GM18502 (cell line): Measurements from ENCODE around the gene TCF12.
"Not testable (repeated sequence)": the region's sequence is repeated elsewhere in the genome, so short reads cannot be mapped to it uniquely, and the experiment has no call there.

Experiments used
- ATAC-seq: cut with Tn5 transposase; IDR thresholded peaks from one replicate; pipeline ENCODE4 v1.9.1; 2021; ENCODE audit warnings: mild to moderate bottlenecking; ENCODE audit not compliant: unreplicated experiment, poor library complexity

TCF12 gene

DNA sequence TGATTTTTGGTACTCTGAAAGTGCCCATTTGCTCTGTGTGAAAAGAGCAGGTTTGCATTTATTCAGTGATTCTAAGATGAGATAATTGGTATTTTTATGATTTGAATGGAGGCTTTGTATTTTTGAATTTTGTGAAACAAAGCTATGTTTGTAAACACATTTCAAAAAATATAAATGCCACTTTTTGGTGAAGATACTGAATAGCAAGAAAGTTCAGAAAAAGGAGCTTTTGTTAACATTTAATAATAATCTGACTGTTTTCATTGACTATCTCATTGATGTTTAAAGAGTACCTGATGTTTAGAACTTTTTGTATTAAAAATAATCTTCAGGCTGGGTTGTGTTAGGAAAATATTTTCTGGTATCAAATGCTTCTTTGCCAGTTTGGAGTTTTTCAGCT, 23.7 kb downstream of the TCF12 start:
- ATAC-seq = no peak

DNA sequence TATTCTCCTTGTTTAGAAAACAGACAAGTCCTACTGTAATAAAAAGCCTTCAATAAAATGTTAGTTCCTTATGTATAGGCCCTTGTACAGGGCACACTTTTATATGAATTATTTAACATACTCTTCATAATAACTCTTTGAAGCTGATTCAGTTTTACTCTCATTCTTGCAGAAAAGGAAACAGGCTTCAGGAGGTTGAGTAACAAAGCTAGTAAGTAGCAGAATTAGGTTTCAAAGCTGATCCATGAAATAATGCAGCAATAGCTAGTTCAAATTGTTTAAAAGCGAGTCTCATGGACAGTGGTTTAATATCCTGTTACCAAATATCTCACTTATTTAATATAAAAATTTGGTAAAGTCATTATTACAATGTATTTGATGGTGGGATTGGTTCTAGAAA, 25.0 kb downstream of the TCF12 start:
- ATAC-seq = no peak

DNA sequence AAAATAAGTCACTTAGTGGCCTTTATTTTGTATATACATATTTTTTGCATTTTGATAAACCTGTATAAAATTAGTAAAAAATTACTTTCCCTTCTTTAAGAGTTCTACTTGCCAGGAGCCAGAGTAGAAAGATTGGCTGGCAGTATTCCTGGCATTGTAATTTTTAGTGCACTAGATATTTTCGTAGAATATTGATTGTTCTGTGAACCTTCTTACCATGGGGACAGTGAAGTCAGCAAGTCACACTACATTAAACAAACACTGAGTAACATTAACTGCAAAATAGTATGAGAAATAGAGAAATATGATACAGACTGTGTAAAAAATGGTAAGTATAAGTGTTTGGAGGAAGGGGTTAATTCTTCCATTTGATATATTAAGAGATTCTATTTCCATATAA, 26.0 kb downstream of the TCF12 start:
- ATAC-seq = no peak

DNA sequence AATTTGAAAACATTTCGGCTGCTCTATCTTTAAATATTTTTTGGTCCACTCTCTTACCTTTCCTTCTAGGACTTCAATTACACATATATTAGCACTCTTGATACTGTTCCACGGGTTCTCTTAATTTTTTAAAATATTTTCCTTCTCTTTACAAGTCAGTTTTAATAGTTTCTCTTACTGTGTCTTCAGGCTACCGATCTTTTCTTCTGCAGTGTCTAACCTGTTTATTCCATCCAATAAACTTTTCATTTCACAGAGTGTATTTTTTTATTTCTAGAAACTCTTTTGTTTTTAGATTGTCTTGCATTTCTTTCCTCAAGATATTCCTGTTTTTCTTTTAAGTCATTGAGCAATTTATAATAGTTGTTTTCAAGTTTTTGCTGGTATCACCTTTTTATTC, 27.7 kb downstream of the TCF12 start:
- no peak for ATAC-seq

DNA sequence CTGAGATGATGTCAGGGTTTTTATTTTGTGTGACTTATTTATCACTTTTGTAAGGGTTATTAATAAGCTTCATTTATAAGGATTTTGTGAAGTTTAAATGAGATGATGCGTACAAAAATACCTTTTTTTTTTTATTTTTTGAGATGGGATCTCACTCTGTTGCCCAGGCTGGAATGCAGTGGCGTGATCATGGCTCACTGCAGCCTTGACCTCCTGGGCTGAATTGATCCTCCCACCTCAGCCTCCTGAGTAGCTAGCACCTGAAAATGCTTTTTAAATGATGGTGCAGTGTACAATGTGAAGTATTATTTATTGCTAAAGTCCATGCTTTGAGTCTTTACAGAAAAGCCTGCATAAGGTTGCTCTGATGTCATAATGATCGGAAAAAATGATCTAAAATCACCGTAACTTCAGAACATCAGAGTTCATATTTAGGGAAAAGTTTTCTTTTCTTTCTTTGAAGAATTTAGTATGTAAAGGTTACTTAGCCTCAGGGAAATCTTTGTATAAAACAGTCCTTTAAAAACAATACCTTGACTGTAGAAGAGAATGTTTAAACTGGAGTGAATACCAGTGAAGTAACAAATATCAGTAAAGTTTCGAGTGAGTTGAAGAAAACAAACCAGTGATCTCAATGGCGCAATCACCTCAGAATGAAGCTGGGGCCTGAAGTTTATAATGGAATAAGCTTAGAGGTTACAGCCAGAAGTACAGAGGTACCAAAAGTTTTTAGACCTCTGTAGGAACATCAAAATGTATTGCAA, 29.7 kb downstream of the TCF12 start:
- no peak for ATAC-seq

DNA sequence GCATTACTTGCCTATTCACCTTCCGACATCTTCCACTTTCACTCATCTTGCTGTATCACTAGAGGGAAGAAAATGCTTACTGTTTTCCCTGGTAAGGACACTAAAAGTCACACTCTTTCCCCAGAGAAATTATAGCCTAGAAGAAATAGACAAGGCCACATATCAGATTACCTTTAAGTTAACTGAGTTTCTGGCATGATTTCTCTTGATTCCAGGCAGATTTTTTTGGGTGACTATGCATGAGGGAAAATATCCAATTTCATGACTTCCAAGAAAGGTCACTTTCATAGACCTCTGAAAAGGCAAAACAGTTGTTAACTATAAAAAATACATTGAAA, 30.3 kb downstream of the TCF12 start:
- ATAC-seq = no peak

DNA sequence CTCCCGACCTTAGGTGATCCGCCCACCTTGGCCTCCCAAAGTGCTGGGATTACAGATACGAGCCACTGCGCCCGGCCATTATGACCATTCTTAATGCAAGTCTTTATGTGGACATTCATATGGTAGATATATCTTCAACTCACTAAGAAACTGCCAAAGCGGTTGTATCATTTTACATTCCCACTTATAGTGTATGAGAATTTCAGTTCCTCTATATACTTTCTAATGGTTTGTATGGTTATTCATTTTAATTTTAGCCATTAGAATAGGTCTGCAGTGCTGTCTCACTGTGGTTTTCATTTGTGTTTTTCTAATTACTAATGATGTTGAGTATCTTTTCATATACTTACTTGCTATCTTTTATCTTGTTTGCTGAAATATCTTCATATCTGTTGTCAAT, 32.5 kb downstream of the TCF12 start:
- ATAC-seq = peak; percentile 82

DNA sequence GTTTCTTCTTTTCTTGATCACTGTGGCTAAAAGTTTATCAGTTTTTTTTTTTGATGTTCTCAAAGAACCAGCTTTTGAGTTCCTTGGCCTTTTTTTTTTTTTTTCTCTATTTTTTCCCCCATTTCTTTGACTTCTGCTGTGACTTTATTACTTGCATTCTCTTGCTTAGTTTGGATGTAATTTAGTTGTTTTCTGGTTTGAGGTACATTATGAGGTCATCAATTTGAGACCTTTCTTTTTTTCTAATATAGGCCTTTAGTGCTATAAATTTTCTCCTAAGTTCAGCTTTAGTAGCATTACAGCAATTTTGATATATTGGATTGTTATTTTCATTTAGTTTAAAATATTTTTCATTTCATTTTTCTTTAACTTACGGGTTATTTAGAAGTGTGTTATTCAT, 35.3 kb downstream of the TCF12 start:
- no peak for ATAC-seq

DNA sequence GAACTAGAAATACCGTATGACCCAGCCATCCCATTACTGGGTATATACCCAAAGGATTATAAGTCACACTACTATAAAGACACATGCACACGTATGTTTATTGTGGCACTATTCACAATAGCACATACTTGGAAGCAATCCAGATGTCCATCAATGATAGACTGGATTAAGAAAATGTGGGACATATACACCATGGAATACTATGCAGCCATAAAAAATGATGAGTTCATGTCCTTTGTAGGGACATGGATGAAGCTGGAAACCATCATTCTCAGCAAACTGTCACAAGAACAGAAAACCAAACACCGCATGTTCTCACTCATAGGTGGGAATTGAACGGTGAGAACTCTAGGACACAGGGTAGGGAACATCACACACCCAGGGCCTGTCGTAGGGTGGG, 36.6 kb downstream of the TCF12 start:
- ATAC-seq = not testable (repeated sequence)

DNA sequence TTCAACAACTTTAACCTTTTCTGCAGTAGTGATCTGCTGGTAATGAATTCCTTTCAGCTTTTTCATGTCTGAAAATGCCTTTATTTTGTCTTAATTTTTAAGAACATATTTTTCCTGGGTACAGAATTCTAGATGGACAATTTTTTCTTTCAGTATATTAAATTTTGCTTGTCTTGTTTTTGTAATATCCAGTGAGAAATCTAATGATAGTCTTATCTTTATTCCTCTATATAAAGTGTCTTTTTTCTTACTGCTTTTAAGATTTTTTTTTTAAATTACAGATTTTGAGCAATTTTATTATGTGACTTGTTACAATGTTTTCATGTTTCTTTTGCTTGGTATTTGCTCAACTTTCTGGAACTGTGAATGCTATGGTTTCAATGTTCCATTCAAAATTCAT, 38.1 kb downstream of the TCF12 start:
- ATAC-seq = no peak

DNA sequence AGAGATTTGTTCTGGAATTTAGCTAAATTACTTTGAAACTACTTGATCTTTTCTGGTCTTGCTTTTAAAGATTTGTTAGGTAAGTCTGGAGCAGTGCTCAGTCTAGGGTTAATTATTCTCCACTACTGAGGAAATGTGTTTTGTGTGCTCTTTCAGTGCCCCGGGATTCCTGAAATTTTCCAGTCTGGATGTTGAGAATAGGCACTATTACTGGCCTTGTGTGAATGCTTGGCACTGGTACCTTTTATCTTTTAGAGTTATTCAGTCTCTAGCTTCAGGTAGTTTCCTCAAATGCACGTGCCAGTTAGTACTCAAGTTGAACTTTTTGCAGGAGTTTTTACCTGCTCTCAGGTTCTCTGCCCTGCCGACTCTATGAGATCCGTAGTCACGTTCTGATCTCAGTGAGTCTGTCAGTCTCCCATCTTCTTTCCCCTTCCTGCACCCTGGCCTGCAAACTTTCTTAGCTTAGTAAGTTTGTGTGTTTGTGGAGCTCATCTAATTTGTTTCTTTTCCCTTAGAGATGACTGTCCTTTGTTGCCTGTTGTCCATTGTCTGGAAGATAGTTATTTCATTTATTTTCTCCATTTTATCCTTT, 39.5 kb downstream of the TCF12 start:
- ATAC-seq = no peak

DNA sequence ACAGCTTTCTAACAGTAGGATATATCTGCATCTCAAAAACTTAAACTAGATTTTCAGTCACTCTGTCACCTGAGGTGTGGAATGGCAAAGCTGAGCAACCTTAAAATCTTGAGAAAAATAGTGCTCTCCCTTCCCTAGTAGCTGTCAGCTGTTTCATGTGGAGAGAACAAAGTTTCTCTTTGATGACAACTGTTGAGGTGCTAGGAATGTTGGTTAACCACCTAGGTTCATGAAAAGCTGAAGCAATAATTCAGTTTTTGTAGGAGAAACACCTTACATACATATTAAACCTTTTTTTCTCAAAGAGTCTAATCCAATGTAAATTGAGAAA, 40.8 kb downstream of the TCF12 start:
- no peak for ATAC-seq

DNA sequence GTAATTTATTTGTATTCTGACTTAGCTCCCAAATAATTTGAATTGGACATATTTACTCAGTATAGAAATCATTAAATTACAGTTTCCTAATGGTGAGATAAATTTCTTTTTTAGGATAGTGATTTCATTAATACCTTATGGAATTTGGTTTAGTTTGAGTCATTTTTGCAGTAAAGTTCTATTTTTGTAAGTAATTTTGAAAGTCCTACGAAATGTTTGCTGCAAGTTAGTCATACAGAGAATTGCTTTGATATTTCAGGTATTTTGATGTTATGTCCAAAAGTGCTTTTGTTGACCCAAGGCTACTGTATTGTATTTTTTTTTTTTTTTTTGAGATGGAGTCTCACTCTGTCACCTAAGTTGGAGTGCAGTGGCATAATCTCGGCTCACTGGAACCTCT, 41.7 kb downstream of the TCF12 start:
- ATAC-seq = no peak

DNA sequence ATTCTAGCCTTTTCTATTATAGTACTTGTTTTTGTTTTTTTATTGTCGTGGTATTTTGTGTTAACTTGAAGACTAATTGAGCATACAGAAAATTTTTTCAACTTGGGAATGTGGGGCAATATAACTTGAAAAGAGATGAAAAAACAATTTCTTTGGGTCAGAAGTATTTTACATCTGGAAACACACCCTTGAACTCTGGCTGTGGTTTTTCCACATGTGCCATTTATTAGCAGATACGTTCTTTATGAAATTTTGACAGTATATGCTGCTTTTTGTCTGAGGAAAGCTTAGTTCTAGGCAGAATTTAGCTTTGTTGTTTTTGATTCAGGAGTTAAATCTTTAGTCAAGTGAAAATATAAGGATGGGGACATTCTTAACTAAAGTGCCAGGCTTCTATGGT, 44.7 kb downstream of the TCF12 start:
- no peak for ATAC-seq

DNA sequence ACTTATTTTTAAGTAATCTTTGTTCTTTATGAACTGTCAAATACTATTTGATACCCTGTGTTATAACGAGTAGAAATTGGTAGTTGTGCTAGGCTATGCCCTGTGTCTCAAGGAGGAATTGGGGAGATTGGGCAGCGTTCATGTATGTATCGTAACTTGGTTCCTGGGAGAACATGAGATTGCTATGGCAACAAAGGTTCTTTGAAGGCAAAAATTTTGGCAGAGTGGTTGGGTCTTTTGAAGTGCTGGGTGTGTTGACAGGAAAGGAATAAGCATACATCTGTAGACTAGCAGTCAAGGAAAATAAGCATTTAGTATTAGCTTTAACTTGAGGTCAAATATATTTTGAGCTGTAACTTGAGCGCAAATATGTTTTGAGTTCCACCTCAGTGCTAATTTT, 45.3 kb downstream of the TCF12 start:
- no peak for ATAC-seq

DNA sequence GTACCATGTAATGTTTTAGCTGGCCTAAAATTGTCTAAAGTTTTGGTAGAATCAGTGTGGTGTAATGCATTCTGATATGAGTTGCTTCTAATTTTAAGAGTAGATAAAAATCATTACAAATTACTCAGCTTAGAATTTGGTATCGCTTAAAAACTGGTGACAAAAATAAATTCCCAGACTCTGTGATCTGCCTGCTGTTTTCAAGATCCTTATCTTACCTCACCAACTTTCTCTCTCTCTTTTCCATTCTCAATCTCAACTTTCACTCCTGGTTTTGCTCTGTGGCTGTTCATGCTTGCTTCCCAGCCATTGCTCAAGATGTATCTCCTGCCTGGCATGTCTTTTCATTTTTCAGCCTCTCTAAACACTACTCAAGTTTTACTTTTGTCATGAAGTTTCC, 45.7 kb downstream of the TCF12 start:
- ATAC-seq = no peak

DNA sequence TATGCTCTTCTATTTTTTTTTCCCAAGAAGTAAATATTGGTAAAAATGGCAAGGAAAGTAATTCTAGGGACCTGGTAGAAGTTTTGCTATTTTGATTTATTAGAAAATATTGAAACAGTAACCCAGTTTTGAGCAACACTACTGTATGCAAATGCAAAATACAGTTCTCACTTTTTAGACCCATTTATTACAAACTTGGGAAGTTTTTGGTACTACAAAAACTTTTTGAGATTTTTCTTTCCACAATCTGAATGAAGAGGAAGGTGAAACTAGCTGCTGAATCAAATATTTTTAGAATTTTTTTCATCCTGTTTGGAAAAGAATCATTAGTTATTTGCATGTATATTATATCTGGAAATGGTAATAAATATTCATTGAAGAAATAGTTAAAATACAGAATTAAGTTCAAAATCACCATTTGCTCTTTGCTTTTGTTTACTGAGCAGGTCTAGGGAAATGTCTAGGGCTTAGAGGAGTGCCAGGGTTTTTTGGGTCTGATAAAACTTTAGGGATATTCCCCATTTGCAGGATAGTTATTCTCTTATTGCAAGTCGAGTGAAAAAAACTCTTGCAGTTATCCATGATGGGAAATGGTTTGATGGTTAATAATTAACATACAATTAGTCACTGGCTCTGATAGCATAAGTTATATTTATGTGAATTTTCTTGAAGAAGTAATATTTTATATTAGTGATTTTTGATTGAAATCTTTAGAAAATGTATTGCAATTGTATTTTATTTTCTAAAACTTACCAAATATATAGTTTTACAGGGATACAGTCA, 47.0 kb downstream of the TCF12 start:
- no peak for ATAC-seq

DNA sequence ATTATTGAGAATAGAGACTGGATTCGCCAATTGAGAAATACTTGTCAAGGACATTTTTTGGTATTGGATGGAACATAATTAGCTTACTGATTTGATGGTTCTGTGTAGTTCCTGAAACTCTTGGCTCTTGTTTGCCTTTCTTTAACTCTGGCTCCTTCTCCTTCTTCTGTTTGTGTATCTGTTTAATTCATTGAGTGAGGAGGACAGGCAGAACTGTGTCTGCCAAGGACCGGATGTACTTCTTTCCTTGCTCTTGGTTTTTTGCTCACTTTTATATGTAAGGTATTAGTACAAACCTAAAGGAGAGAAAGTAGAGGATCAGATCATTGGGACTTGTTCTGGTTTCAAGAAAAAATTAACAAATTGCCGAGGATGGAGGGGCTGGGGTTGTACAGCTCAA, 48.9 kb downstream of the TCF12 start:
- no peak for ATAC-seq

DNA sequence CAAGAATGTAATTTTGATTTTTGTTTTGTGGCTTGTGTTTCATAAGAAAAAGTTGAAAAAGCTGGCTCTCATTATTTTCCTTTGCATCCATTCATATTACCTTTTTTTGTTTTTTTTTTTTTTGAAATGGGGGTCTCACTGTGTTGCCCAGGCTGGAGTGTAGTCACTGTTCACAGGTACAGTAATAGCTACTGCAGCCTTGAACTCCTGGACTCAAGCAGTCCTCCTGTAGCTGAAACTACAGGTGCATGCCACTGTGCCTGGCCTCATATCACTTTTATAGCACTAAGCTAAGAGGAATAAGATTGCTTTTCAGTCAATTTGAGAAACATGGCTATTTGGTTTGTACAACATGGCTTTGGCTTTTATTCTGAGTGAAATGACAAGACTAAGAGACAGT, 49.8 kb downstream of the TCF12 start:
- ATAC-seq = no peak

DNA sequence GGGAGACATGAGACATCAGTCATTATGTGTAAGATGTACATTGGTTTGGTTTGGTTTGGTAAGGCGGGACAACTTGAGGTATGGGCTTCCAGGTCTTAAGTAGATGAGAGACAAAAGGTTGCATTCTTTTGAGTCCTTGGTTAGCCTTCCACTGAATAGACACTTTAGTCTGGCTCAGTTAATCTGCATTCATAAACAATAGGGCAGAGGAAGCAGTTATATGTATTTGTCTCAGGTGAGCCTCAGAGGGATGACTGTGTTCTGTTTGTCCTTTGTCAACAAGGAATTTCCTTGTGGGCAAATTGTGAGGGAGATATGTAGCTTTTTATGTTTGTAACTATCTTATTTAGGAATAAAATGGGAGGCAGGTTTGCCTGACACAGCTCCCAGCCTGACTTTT, 50.4 kb downstream of the TCF12 start:
- ATAC-seq = no peak

DNA sequence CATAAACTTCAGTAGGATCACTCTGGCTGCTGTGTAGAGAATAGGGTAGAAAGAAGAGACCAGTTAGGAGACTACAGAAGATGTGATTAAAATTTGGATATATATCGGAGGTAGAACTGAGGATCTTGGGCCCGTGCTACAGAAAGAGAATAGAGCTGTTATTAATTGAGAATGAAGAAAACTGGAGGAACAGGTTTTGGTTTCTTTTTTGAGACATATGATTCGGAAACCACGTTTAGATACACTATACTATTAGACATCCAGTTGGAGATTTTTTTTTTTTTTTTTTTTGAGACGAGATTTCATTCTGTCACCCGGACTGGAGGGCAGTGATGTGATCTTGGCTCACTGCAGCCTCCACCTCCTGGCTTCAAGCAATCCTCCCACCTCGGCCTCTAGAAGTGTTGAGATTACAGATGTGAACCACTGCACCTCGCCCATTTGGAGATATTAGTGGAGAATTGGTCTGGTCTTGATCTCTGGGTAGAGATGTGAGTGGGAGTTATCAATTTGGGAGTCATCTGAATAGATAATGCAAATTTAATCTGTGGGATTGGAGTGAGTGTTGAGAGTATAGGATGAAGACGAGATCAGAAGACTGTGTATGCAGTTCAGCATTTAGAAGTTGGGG, 50.9 kb downstream of the TCF12 start:
- ATAC-seq = no peak
